ENCODE measurements around the gene TENT4A.

GRCh38 chr5:6775571-6775970 lies 62.3 kb downstream of the TENT4A start:
- TF ChIP-seq CTCF (conservative IDR thresholded peaks at IDR 0.05 in 1 of 2, IDR thresholded peaks at IDR 0.05 in 1 of 2; ENCODE audit: extremely low read depth in 1 of 2, insufficient read depth in 1 of 2, low read depth in 1 of 2, low read length in 2 of 2) (no peak), EZH2 (IDR thresholded peaks at IDR 0.05; ENCODE audit: borderline replicate concordance, low read length) (no peak)

Data from mammary epithelial cell (primary cell).